ENCODE measurements around the gene RCN2.
"Not testable (repeated sequence)": the region's sequence is repeated elsewhere in the genome, so short reads cannot be mapped to it uniquely, and the experiment has no call there.

- TF ChIP-seq POLR2A, CTCF, EP300 (IDR thresholded peaks at IDR 0.05): not testable (repeated sequence)
Measured at GRCh38 chr15:76899931-76900310, 31.6 kb upstream of the RCN2 start.

All from gastroesophageal sphincter (tissue), 3 donors.